Gastroesophageal sphincter (tissue), 3 donors: ENCODE results near the gene LAMTOR5.
A peak's percentile ranks its signal among the peaks of the same experiment; 100 is the strongest.

ENCODE experiments used
- CTCF ChIP-seq, 4 experiments: fragments of 200-600 bp in 2 of 4; fragments of 450-650 bp in 2 of 4; sonication (generic) in 1 of 4; IDR thresholded peaks; one replicate each; pipeline ENCODE4 v1.5.1; 2017 to 2019; ENCODE audit warnings: antibody characterized with exemption in 4 of 4, mild to moderate bottlenecking in 2 of 4, moderate library complexity in 2 of 4
- POLR2A ChIP-seq, 2 donors: fragments of 450-650 bp; IDR thresholded peaks; one replicate each; pipeline ENCODE4 v1.6.1; 2017; ENCODE audit warnings: antibody characterized with exemption in 2 of 2, mild to moderate bottlenecking in 2 of 2, moderate library complexity in 1 of 2
- POLR2AphosphoS5 ChIP-seq: sonication (generic); formaldehyde crosslinking; IDR thresholded peaks from one replicate; pipeline ENCODE4 v1.6.1; 2017; ENCODE audit warnings: antibody characterized with exemption

DNA sequence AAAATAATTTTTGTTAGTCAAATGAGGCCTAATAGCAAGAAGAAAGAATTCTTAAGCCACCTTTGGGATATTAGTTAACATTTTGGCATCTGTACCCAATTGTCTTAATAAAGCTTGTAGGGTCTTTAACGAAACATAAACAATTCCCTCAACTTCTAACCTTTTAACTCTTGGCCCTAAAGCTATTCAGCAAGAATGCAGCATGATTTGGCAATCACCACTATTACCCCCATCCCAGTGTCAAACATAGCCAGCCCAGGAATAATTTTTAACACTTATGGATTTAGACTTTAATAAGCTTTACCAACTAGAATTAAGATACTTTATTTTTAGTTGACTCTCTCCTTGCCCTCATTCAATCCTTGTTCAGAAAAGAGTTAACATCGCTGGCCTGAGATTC lies 14.2 kb downstream of the LAMTOR5 start:
- TF ChIP-seq POLR2A (IDR thresholded peaks at IDR 0.05) (no peak), POLR2AphosphoS5 (peak; percentile 5), CTCF (IDR thresholded peaks at IDR 0.05) (no peak)
